ENCODE measurements around the gene SUPT4H1. TPM values are rescaled to one million over a fixed set of nuclear protein-coding genes. Genes with fewer than 3 reads are reported as not detected.
"Not testable (repeated sequence)": the region's sequence is repeated elsewhere in the genome, so short reads cannot be mapped to it uniquely, and the experiment has no call there.

The SUPT4H1 gene
- total RNA-seq, 1 donor from 2014 or later: 37.0 TPM

DNA sequence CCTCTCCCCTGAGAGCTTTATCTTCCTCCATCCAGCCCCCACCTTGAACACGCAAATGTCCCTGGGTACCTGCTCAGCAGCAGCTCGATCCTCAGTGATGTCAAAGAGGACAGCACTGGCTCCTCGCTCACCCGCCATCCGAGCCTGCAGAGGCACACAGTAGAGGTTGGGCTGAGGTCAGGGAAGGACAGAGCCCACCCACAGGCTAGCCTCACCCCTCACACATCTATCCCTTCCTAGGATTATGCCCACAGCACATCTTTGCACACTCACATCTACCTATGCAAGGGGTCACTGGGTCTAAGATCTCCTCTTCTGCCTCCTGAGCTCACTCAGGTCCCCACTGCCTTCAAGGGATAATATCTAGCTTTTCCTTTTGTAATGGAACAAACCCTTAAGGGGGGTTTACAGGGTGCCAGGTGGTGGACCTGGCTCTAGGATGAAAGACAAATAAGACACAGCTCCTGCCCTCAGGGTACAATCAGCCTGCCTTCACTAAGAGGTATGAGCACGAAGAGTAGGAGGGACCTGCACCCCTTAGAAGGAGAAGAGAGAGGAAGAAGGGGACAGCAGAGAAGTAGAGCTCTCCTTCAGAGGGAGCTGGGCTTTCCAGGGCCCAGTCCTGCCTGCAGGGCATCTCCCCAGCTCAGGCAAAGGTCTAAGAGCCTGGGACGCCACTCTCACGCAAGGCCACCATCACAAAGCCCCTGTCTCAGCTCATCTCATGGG, 11.6 kb upstream of the SUPT4H1 start:
- no peak for DNase-seq

DNA sequence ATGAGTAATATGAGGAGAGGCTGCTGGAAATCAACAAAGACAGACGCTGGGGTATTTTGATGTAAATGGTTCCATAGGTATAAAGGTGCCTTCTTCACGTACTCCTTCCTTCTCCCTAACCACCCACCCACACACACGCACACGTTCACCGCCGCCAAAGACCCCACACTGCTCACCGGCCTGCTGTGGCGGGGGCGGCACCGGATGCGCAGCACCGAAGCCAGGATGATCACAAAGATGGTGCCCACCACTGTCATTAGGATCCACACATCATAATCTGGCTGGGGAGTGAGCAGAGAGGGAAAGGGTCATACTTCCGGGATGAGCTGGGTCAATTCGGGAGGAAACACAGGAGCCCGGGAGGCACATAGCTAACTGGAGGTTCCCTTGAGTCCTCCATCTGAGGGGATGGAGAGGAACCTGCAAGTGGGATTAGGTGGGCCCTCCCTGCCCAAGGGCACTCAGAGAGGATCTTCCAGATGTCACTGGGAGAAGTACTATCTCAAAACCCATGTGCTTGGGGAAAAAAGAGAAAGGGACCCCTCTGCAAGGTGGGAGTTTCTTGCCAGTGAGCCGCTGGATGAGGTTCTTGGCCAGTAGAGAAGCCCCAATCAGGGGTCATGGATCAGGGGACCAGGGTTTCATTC, 10.5 kb upstream of the SUPT4H1 start:
- no peak for DNase-seq

GRCh38 chr17:58360296-58361063, 8.5 kb upstream of the SUPT4H1 start:
- DNase-seq: no peak

DNA sequence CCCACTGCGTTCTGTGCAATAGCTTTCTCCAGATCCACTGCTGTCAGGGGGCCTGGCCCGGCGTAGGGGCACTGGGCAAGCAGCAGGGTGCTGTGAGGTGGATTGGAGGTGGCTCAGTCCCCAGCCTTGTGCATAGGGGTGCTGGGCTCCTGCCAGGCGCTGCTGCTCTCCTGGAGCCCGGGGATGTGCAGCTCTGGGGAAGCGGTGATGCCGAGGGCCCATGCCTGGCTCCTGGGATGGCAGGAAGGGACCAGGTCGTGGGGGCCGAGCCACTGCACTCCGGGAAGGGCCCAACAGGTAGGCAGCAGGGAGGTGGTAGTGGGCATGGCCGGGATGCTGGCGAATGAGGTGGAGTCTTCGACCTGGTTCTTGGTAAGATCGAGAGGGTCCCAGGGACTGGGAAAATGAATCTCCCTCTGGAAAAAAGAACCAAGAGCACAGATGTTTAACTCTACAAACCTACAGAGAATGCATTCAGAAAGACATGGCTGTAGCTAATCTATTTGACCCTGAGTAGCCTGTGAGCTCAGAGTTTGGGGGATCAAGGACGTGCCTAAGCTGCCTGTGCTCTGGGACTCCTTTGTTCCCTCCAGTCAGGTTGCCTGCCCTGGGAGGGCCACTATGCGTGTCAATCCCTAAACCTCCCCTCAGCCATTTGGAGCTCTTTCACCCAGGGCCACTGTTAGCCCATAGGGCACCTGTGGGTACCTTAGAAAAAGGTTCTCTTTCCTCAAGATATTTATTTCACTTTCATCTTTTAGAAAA, 6.6 kb upstream of the SUPT4H1 start:
- no peak for DNase-seq

GRCh38 chr17:58357312-58358297, 5.6 kb upstream of the SUPT4H1 start:
- DNase-seq: no peak

GRCh38 chr17:58356231-58356630, 4.2 kb upstream of the SUPT4H1 start:
- DNase-seq: no peak

GRCh38 chr17:58354541-58355216, 2.7 kb upstream of the SUPT4H1 start:
- no peak for DNase-seq

DNA sequence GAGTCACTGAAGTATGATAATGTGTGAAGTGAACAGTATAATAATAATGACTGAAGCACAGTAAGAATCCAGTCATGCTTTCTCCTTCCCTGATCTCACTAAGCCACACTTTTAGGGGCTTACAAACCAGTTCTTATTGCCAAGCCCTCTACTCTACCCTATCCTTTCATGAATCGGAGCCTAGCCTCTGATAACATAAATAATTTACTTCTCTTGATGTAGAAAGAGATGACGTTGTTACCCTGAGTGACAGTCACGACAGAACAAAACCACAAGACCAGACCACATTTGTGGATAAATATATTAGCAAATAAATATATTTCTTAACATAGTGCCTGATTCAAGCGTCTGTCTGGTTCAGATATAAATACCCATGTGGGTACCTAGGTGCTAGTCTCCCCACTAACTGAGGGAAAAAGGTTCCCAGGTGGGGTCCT, 1.4 kb upstream of the SUPT4H1 start:
- no peak for DNase-seq

DNA sequence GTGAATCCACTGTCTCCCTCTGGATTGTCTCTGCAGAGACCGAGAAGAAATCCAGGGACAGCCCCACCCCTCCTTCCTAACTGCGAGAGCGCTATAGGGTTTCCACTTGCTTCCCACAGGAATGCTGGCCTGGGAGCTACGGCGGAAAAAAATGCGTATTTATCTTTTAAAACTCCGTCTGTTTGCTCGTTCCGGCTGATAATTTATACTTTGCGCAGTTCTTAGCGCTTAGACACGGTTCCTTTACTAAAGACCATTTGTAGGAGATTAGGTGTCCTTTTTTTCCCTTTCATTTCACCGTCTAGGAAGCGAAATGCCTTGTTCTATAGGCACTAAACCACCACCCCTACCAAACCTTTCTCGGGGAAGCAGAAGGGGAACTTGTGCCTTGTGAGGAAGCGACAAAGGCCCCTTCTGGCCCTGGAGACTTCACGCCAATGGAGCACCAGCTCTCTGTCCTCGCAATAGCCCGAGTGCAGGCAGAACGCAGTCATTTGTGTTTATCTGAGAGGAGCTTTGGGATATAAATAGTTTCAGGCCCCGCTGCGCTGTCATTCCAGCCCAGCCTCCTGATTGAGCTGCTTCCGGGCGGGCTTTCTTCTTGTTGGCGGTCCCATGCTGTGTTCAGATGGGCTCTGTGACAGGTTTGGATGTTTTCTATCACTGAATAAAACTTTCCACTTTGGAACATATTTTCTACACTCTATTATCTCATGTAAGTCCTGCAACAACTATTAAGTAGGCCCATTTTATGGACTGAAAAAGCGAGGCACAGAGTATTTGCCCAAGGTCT, 791 bp upstream of the SUPT4H1 start:
- peak; percentile 76 for DNase-seq

DNA sequence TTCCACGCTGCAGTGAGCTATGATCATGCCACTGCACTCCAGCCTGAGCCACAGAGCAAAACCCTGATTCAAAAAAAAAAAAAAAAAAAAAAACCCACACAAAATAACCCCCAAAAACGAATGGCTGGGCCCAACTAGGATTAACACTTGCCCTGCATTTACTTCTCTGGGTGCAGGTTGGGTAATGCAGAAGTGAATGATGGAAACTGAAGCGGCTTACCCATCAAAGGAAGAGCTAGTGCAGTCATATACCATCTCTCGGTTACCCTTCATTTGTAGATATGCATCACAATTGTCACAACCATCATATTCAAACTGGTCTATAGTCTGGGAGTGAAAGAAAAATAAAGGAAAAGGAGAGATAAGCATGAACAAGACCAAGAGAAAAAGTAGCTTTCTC, 819 bp downstream of the SUPT4H1 start:
- DNase-seq: no peak

DNA sequence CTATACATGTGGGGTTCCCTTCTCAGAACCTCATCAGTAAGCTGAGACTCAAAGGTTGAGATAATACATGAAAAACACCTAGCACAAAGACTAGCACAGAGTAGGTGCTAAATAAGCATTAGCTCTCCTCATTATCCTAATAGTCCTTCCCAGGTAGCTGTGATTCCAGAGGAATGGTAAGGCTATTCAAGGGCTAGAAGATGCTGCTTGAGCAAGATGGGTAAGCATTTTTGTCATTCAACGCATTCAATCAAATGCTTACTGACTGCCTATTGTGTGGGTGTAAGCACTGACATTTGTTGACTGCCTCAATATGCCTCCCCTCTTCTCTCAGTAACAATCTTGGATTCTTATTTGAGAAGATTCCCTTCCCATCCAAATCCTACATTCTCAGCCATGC, 4.0 kb downstream of the SUPT4H1 start:
- DNase-seq: no peak

DNA sequence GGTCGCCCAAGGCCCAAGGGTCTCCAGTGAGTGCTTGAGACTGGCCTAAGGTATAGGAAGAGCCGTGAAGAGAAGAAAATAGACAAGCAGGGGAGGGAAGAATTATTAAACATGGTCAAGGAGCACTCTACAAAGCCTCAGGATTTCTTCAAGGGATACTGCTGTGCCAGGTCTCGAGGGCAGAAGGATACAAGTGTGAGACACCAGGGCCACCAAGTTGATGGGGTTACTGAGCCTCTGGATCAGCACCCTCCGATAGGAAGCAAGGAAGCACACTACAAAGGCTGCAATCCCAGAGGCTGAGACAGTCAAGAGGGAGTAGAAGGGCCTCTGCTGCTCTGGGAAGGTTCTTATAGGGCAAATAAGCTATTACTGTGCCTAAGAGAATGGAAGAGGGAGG, 6.5 kb downstream of the SUPT4H1 start:
- no peak for DNase-seq

DNA sequence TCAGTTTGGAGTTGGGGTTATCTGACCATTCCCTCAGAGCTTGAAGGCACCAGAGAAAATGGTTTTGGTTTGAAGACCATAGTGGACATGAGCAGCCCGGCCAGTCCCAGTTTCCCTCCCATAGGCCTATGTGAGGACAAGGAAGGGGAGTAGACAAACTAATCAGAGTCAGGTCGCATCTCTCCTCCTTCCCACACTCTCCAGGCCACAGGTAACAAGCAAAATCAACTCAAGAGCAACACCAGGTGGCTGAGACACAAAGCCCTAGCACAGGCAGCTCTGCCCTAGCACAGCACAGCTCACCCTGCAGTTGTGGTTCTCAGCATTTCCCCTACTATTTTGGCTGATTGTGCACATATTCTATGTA, 7.2 kb downstream of the SUPT4H1 start:
- no peak for DNase-seq

- peak; percentile 37 for DNase-seq
These were observed 7.8 kb downstream of the SUPT4H1 start for GRCh38 chr17:58344047-58344790.

DNA sequence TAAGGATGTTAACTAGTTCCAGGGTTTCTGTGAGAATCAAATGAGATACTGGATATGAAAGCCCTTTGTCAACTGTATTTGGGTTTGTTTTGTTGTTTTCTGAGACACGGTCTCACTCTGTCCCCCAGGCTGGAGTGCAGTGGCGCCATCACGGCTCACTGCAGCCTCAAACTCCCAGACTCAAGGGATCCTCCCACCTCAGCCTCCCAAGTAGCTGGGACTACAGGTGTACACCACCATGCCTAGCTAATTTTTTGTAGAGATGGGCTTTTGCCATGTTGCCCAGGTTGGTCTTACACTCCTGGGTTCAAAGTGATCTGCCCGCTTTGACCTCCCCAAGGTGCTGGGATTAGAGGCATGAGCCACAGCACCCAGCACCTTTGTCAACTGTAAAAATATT, 8.9 kb downstream of the SUPT4H1 start:
- no peak for DNase-seq

- no peak for DNase-seq
These were observed 10.0 kb downstream of the SUPT4H1 start for GRCh38 chr17:58341861-58342475.

- DNase-seq: not testable (repeated sequence)
These were observed 10.7 kb downstream of the SUPT4H1 start for GRCh38 chr17:58341136-58341860.

- DNase-seq: no peak
These were observed 11.6 kb downstream of the SUPT4H1 start for GRCh38 chr17:58340405-58340876.
